H9 (cell line): Measurements from ENCODE around the gene BTBD8. TPM values are rescaled to one million over a fixed set of nuclear protein-coding genes. Genes with fewer than 3 reads are reported as not detected.
"Not testable (repeated sequence)": the region's sequence is repeated elsewhere in the genome, so short reads cannot be mapped to it uniquely, and the experiment has no call there.

Experiments used
- DNase-seq: peaks from one replicate; pipeline ENCODE4 v3.0.0-alpha.2; 2017
- H2AFZ ChIP-seq: one replicate; pipeline ENCODE4 v1.6.1; 2013; ENCODE audit warnings: mild to moderate bottlenecking, low read length, control low read depth, moderate library complexity
- H2AK5ac ChIP-seq: 2 replicates; pipeline ENCODE4 v1.6.1; 2013; ENCODE audit warnings: low read length, control low read depth, mixed read lengths; ENCODE audit not compliant: insufficient read length
- H2BK120ac ChIP-seq: one replicate; pipeline ENCODE4 v1.6.1; 2013; ENCODE audit warnings: low read depth, mild to moderate bottlenecking, low read length, control low read depth, inconsistent platforms; ENCODE audit not compliant: poor library complexity, severe bottlenecking
- H2BK12ac ChIP-seq: 2 replicates; pipeline ENCODE4 v1.6.1; 2013; ENCODE audit warnings: low read length, control low read depth, mixed read lengths, low read depth; ENCODE audit not compliant: insufficient read length
- H2BK15ac ChIP-seq: 2 replicates; pipeline ENCODE4 v1.6.1; 2013; ENCODE audit warnings: low read depth, low read length, control low read depth
- H2BK20ac ChIP-seq: one replicate; pipeline ENCODE4 v1.6.1; 2013; ENCODE audit warnings: low read depth, mild to moderate bottlenecking, low read length, control low read depth, inconsistent platforms; ENCODE audit not compliant: poor library complexity, severe bottlenecking
- H2BK5ac ChIP-seq: 2 replicates; pipeline ENCODE4 v1.6.1; 2013; ENCODE audit warnings: low read length, control low read depth, mixed read lengths; ENCODE audit not compliant: insufficient read length
- H3K14ac ChIP-seq: 2 replicates; pipeline ENCODE4 v1.6.1; 2013; ENCODE audit warnings: low read length, control low read depth; ENCODE audit not compliant: insufficient read depth
- H3K18ac ChIP-seq: 2 replicates; pipeline ENCODE4 v1.6.1; 2013; ENCODE audit warnings: low read depth, mild to moderate bottlenecking, mixed read lengths, low read length, control low read depth; ENCODE audit not compliant: insufficient read length
- H3K23ac ChIP-seq: 2 replicates; pipeline ENCODE4 v1.6.1; 2013; ENCODE audit warnings: low read length, control low read depth, mixed read lengths, low read depth; ENCODE audit not compliant: insufficient read length
- H3K23me2 ChIP-seq: 2 replicates; pipeline ENCODE4 v1.6.1; 2013; ENCODE audit warnings: low read depth, mild to moderate bottlenecking, mixed read lengths, low read length, control low read depth; ENCODE audit not compliant: insufficient read length, poor library complexity, severe bottlenecking
- H3K27ac ChIP-seq: 2 replicates; pipeline ENCODE4 v1.5.1; 2013; ENCODE audit warnings: low read length, control low read depth, mixed read lengths, low read depth; ENCODE audit not compliant: insufficient read length
- H3K27me3 ChIP-seq: 2 replicates; pipeline ENCODE4 v1.6.1; 2013; ENCODE audit warnings: low read length, control low read depth, inconsistent platforms; ENCODE audit not compliant: insufficient read depth
- H3K4ac ChIP-seq: 2 replicates; pipeline ENCODE4 v1.6.1; 2013; ENCODE audit warnings: low read depth, mild to moderate bottlenecking, control low read depth, inconsistent platforms, low read length, moderate library complexity
- H3K4me1 ChIP-seq: 2 replicates; pipeline ENCODE4 v1.6.1; 2013; ENCODE audit warnings: low read length, control low read depth, inconsistent platforms; ENCODE audit not compliant: insufficient read depth
- H3K4me2 ChIP-seq: 2 replicates; pipeline ENCODE4 v1.6.1; 2013; ENCODE audit warnings: low read length, control low read depth, mixed read lengths; ENCODE audit not compliant: insufficient read length, insufficient read depth
- H3K56ac ChIP-seq: 2 replicates; pipeline ENCODE4 v1.6.1; 2013; ENCODE audit warnings: low read depth, mild to moderate bottlenecking, mixed read lengths, low read length, control low read depth; ENCODE audit not compliant: insufficient read length
- H3K79me1 ChIP-seq: 2 replicates; pipeline ENCODE4 v1.6.1; 2013; ENCODE audit warnings: low read depth, mild to moderate bottlenecking, moderate library complexity, low read length, control low read depth, inconsistent platforms; ENCODE audit not compliant: insufficient read depth, poor library complexity, severe bottlenecking
- H3K79me2 ChIP-seq: 2 replicates; pipeline ENCODE4 v1.6.1; 2013; ENCODE audit warnings: low read length, control low read depth, inconsistent platforms; ENCODE audit not compliant: insufficient read depth
- H3K9ac ChIP-seq: 2 replicates; pipeline ENCODE4 v1.6.1; 2013; ENCODE audit warnings: low read length, control low read depth, mixed read lengths; ENCODE audit not compliant: insufficient read length; ENCODE audit errors: extremely low read depth
- H3K9me3 ChIP-seq: one replicate; pipeline ENCODE4 v1.6.1; 2013; ENCODE audit warnings: low read depth, low read length, inconsistent platforms; ENCODE audit not compliant: control insufficient read depth
- H3T11ph ChIP-seq: one replicate; pipeline ENCODE4 v1.6.1; 2013; ENCODE audit warnings: mild to moderate bottlenecking, low read length, control low read depth, inconsistent platforms
- H4K20me1 ChIP-seq: one replicate; pipeline ENCODE4 v1.6.1; 2013; ENCODE audit not compliant: control insufficient read depth, insufficient read length, insufficient read depth
- H4K5ac ChIP-seq: 2 replicates; pipeline ENCODE4 v1.6.1; 2013; ENCODE audit warnings: low read depth, mild to moderate bottlenecking, mixed read lengths, low read length, control low read depth; ENCODE audit not compliant: insufficient read length
- H4K8ac ChIP-seq: replicated peaks from 2 replicates; pipeline ENCODE4 v1.6.1; 2013; ENCODE audit warnings: low read length, control low read depth, mixed read lengths, low read depth; ENCODE audit not compliant: insufficient read length
- H4K91ac ChIP-seq: 2 replicates; pipeline ENCODE4 v1.6.1; 2013; ENCODE audit warnings: low read depth, mild to moderate bottlenecking, moderate library complexity, mixed read lengths, low read length, control low read depth; ENCODE audit not compliant: insufficient read length
- H3K27ac Mint-ChIP-seq, 3 experiments: 2 replicates in 2 of 3; 3 replicates in 1 of 3; pipeline ENCODE4 v1.8.0; 2020 to 2021; ENCODE audit warnings: mixed read lengths in 3 of 3, mild to moderate bottlenecking in 1 of 3, moderate library complexity in 1 of 3
- H3K27me3 Mint-ChIP-seq: 2 replicates; pipeline ENCODE4 v1.8.0; 2021; ENCODE audit warnings: low read depth, mild to moderate bottlenecking, moderate library complexity, mixed read lengths
- H3K36me3 Mint-ChIP-seq, 3 experiments: 2 replicates in 2 of 3; 3 replicates in 1 of 3; pipeline ENCODE4 v1.8.0; 2020 to 2021; ENCODE audit warnings: low read depth in 3 of 3, mixed read lengths in 3 of 3; ENCODE audit not compliant: insufficient read depth in 1 of 3
- H3K4me1 Mint-ChIP-seq, 2 experiments: 2 replicates each; pipeline ENCODE4 v1.8.0; 2020; ENCODE audit warnings: mixed read lengths in 2 of 2
- H3K4me3 Mint-ChIP-seq, 2 experiments: 2 replicates in 1 of 2; 3 replicates in 1 of 2; pipeline ENCODE4 v1.8.0; 2020 to 2021; ENCODE audit warnings: mild to moderate bottlenecking in 2 of 2, mixed read lengths in 2 of 2, moderate library complexity in 1 of 2
- H3K9me3 Mint-ChIP-seq, 2 experiments: 2 replicates in 1 of 2; 3 replicates in 1 of 2; pipeline ENCODE4 v1.8.0; 2020; ENCODE audit warnings: mild to moderate bottlenecking in 2 of 2, mixed read lengths in 2 of 2, moderate library complexity in 1 of 2
- WGBS: extraction: QIAGEN DNeasy Blood & Tissue Kit; methylation state at CpG from one replicate; pipeline ENCODE4 v1.1.7; 2013; ENCODE audit warnings: missing lambda C conversion rate, low lambda C conversion rate, mixed read lengths; ENCODE audit not compliant: insufficient read length; ENCODE audit errors: extremely low coverage; 5-methylcytosine and 5-hydroxymethylcytosine counted together
- total RNA-seq: library from RNA; stranded (reverse); gene quantifications from 2 replicates; pipeline ENCODE4 v1.2.1, GENCODE V29; 2021
- TF ChIP-seq, protein P1 (sequence below): fragments of 200-600 bp; sonication (generic); conservative IDR thresholded peaks from 3 replicates; pipeline ENCODE4 v1.8.0; 2021; ENCODE audit warnings: antibody characterized with exemption, mild to moderate bottlenecking

BTBD8 gene
- total RNA-seq, 1 experiment from 2014 or later = 1.4 TPM

DNA sequence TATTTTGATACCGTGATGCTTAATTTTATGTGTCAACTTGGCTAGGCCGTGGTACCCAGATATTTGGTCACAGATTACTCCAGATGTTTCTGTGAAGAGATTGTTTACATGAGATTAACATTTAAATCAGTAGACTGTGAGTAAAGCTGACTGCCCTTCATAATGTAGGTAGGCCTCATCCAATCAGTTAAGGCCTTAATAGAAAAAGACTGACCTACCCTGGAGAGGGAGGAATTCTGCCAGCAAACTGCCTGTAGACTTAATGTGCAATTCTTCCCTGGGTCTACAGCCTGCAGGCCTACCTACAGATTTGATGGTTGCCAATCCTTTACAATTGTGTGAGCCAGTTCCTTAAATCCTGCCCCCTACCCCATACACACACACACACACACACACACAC lies 9.3 kb upstream of the BTBD8 start:
- no peak overlapping the region for H3K4ac ChIP-seq
- H3K79me2 ChIP-seq = no peaks in the 10 kb centered on the region
- no peak overlapping the region for H3K4me2 ChIP-seq
- no peak for DNase-seq
- no peak overlapping the region for H3K18ac ChIP-seq
- no peak overlapping the region for H3K56ac ChIP-seq
- no peak overlapping the region for H3K27ac ChIP-seq
- H3K4me1 ChIP-seq = no peaks in the 10 kb centered on the region
- no peak overlapping the region for H3K9ac ChIP-seq
- Mint-ChIP-seq H3K36me3 (no peaks in the 10 kb centered on the region), H3K27ac (no peak overlapping the region), H3K27me3 (no peaks in the 10 kb centered on the region), H3K9me3 (0 out of 5 replicates have a peak, but pooled peaks cover 0 to 3% of the 10 kb centered on the region in 2 experiments), H3K4me1 (peaks cover 5 to 11% of the 10 kb centered on the region in 2 experiments), H3K4me3 (no peak overlapping the region)
- H4K5ac ChIP-seq = no peak overlapping the region
- no peak overlapping the region for H4K8ac ChIP-seq
- no peak overlapping the region for H2BK20ac ChIP-seq
- H2BK12ac ChIP-seq = no peak overlapping the region
- no peaks in the 10 kb centered on the region for H4K20me1 ChIP-seq
- H2AK5ac ChIP-seq = no peak overlapping the region
- H2AFZ ChIP-seq = no peak overlapping the region
- no peak overlapping the region for H3K23ac ChIP-seq
- H3K9me3 ChIP-seq = no peaks in the 10 kb centered on the region
- no peak overlapping the region for H4K91ac ChIP-seq
- WGBS = no CpG with 5 or more reads among the region's 2 CpGs
- no peaks in the 10 kb centered on the region for H3K27me3 ChIP-seq
- TF ChIP-seq, protein P1, sequence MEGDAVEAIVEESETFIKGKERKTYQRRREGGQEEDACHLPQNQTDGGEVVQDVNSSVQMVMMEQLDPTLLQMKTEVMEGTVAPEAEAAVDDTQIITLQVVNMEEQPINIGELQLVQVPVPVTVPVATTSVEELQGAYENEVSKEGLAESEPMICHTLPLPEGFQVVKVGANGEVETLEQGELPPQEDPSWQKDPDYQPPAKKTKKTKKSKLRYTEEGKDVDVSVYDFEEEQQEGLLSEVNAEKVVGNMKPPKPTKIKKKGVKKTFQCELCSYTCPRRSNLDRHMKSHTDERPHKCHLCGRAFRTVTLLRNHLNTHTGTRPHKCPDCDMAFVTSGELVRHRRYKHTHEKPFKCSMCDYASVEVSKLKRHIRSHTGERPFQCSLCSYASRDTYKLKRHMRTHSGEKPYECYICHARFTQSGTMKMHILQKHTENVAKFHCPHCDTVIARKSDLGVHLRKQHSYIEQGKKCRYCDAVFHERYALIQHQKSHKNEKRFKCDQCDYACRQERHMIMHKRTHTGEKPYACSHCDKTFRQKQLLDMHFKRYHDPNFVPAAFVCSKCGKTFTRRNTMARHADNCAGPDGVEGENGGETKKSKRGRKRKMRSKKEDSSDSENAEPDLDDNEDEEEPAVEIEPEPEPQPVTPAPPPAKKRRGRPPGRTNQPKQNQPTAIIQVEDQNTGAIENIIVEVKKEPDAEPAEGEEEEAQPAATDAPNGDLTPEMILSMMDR = no peak
- no peak overlapping the region for H2BK5ac ChIP-seq
- H3K14ac ChIP-seq = no peak overlapping the region
- H3T11ph ChIP-seq = no peak overlapping the region
- no peaks in the 10 kb centered on the region for H3K23me2 ChIP-seq
- H2BK15ac ChIP-seq = no peak overlapping the region
- no peaks in the 10 kb centered on the region for H3K79me1 ChIP-seq
- no peak overlapping the region for H2BK120ac ChIP-seq

DNA sequence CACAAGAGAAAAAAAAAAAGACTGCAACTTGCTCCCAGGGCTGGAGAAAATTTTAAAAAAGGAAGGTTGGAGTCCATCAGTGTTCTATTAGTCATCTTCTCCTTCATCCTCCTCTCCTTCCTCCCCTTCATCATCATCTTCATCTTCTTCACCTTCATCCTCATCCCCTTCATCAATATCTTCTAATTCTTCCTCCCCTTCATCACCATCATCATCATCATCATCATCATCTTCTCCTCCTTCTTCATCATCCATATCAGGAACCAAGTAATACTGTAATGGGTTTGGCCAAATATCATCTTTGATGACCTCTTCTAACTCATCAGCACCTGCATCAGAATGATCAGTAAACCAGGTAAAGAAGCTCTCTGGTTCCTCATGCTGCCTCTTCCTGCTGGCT lies 5.7 kb upstream of the BTBD8 start:
- not testable (repeated sequence) for H2BK20ac ChIP-seq, H3K36me3 Mint-ChIP-seq, H2AFZ ChIP-seq, H3K18ac ChIP-seq, H3K79me1 ChIP-seq, H3K79me2 ChIP-seq, H3K9me3 ChIP-seq, H3K14ac ChIP-seq, H3K4ac ChIP-seq, H3K27me3 Mint-ChIP-seq, H3K4me2 ChIP-seq, H3K27ac Mint-ChIP-seq, H2BK15ac ChIP-seq, H2AK5ac ChIP-seq, H4K20me1 ChIP-seq, H4K5ac ChIP-seq, DNase-seq, H4K8ac ChIP-seq, H3K27ac ChIP-seq, H4K91ac ChIP-seq, H3K4me3 Mint-ChIP-seq, H3K23me2 ChIP-seq, H3T11ph ChIP-seq, H3K9ac ChIP-seq, H2BK5ac ChIP-seq, H3K23ac ChIP-seq, H2BK12ac ChIP-seq, H3K56ac ChIP-seq, H3K27me3 ChIP-seq, H3K4me1 ChIP-seq, H3K9me3 Mint-ChIP-seq, H2BK120ac ChIP-seq
- H3K4me1 Mint-ChIP-seq = peaks cover 5 to 11% of the 10 kb centered on the region in 2 experiments
